ENCODE measurements around the gene PPP1R3F. TPM values are rescaled to one million over a fixed set of nuclear protein-coding genes. Genes with fewer than 3 reads are reported as not detected.
"Not testable (repeated sequence)": the region's sequence is repeated elsewhere in the genome, so short reads cannot be mapped to it uniquely, and the experiment has no call there.

Gene PPP1R3F
- total RNA-seq, 1 experiment from 2014 or later, result 8.9 TPM

GRCh38 chrX:49300703-49301102 lies 31.1 kb downstream of the PPP1R3F start:
- Histone ChIP-seq H3K27me3 (ENCODE audit: control insufficient read depth, insufficient read depth, low read length) (no peaks in the 10 kb centered on the region), H3K36me3 (replicated peaks; ENCODE audit: control insufficient read depth, insufficient read depth, low read length) (no peaks in the 10 kb centered on the region), H3K4me3 (ENCODE audit: insufficient read depth, low read depth, low read length) (no peak overlapping the region)
- DNase-seq, result no peak

- no peak for DNase-seq
- H3K27me3 ChIP-seq (ENCODE audit: control insufficient read depth, insufficient read depth, low read length), result no peaks in the 10 kb centered on the region
- no peak within 1 kb of the TSS for H3K4me3 ChIP-seq (ENCODE audit: insufficient read depth, low read depth, low read length)
- no peaks in the 10 kb centered on the region for H3K36me3 ChIP-seq (replicated peaks; ENCODE audit: control insufficient read depth, insufficient read depth, low read length)
Measured at GRCh38 chrX:49303346-49303745, 33.8 kb downstream of the PPP1R3F start, which contains the start of gene GAGE10. Gene GAGE10, plus strand, starts transcription at chrX:49303646. Its CDS starts 1,214 bp downstream, at chrX:49304860.

GRCh38 chrX:49307775-49308174 lies 38.2 kb downstream of the PPP1R3F start:
- H3K36me3 ChIP-seq (replicated peaks; ENCODE audit: control insufficient read depth, insufficient read depth, low read length); H3K27me3 ChIP-seq (ENCODE audit: control insufficient read depth, insufficient read depth, low read length); DNase-seq; H3K4me3 ChIP-seq (ENCODE audit: insufficient read depth, low read depth, low read length): not testable (repeated sequence)

GRCh38 chrX:49308604-49309269 lies 39.1 kb downstream of the PPP1R3F start:
- DNase-seq, result no peak
- Histone ChIP-seq H3K36me3 (replicated peaks; ENCODE audit: control insufficient read depth, insufficient read depth, low read length) (no peaks in the 10 kb centered on the region), H3K27me3 (ENCODE audit: control insufficient read depth, insufficient read depth, low read length) (no peaks in the 10 kb centered on the region), H3K4me3 (ENCODE audit: insufficient read depth, low read depth, low read length) (no peak overlapping the region)

GRCh38 chrX:49309401-49309981 lies 39.9 kb downstream of the PPP1R3F start:
- H3K27me3 ChIP-seq (ENCODE audit: control insufficient read depth, insufficient read depth, low read length), result no peaks in the 10 kb centered on the region
- DNase-seq, result no peak
- H3K36me3 ChIP-seq (replicated peaks; ENCODE audit: control insufficient read depth, insufficient read depth, low read length), result no peaks in the 10 kb centered on the region
- no peak overlapping the region for H3K4me3 ChIP-seq (ENCODE audit: insufficient read depth, low read depth, low read length)

GRCh38 chrX:49310371-49310770 lies 40.8 kb downstream of the PPP1R3F start:
- Histone ChIP-seq H3K27me3 (ENCODE audit: control insufficient read depth, insufficient read depth, low read length) (no peaks in the 10 kb centered on the region), H3K36me3 (replicated peaks; ENCODE audit: control insufficient read depth, insufficient read depth, low read length) (no peaks in the 10 kb centered on the region), H3K4me3 (ENCODE audit: insufficient read depth, low read depth, low read length) (no peak overlapping the region)
- no peak for DNase-seq

- DNase-seq, result no peak
- H3K27me3 ChIP-seq (ENCODE audit: control insufficient read depth, insufficient read depth, low read length), result no peaks in the 10 kb centered on the region
- no peaks in the 10 kb centered on the region for H3K36me3 ChIP-seq (replicated peaks; ENCODE audit: control insufficient read depth, insufficient read depth, low read length)
- no peak overlapping the region for H3K4me3 ChIP-seq (ENCODE audit: insufficient read depth, low read depth, low read length)
Measured at GRCh38 chrX:49312176-49312575, 42.6 kb downstream of the PPP1R3F start.

- no peak for DNase-seq
- H3K4me3 ChIP-seq (ENCODE audit: insufficient read depth, low read depth, low read length), result no peak overlapping the region
- no peaks in the 10 kb centered on the region for H3K27me3 ChIP-seq (ENCODE audit: control insufficient read depth, insufficient read depth, low read length)
- H3K36me3 ChIP-seq (replicated peaks; ENCODE audit: control insufficient read depth, insufficient read depth, low read length), result no peaks in the 10 kb centered on the region
Measured at GRCh38 chrX:49316085-49316484, 46.5 kb downstream of the PPP1R3F start.

GRCh38 chrX:49321737-49322136 lies 52.1 kb downstream of the PPP1R3F start, which contains the start of gene GAGE12J:
Gene GAGE12J, plus strand, starts transcription at chrX:49322037. Its CDS starts 1,157 bp downstream, at chrX:49323194.
- not testable (repeated sequence) for H3K36me3 ChIP-seq (replicated peaks; ENCODE audit: control insufficient read depth, insufficient read depth, low read length); H3K27me3 ChIP-seq (ENCODE audit: control insufficient read depth, insufficient read depth, low read length); H3K4me3 ChIP-seq (ENCODE audit: insufficient read depth, low read depth, low read length); DNase-seq

GRCh38 chrX:49322266-49322665 lies 52.7 kb downstream of the PPP1R3F start:
- not testable (repeated sequence) for DNase-seq; H3K27me3 ChIP-seq (ENCODE audit: control insufficient read depth, insufficient read depth, low read length); H3K36me3 ChIP-seq (replicated peaks; ENCODE audit: control insufficient read depth, insufficient read depth, low read length); H3K4me3 ChIP-seq (ENCODE audit: insufficient read depth, low read depth, low read length)

GRCh38 chrX:49323735-49324134 lies 54.1 kb downstream of the PPP1R3F start:
- H3K27me3 ChIP-seq (ENCODE audit: control insufficient read depth, insufficient read depth, low read length); DNase-seq; H3K4me3 ChIP-seq (ENCODE audit: insufficient read depth, low read depth, low read length); H3K36me3 ChIP-seq (replicated peaks; ENCODE audit: control insufficient read depth, insufficient read depth, low read length): not testable (repeated sequence)

- not testable (repeated sequence) for H3K27me3 ChIP-seq (ENCODE audit: control insufficient read depth, insufficient read depth, low read length); H3K36me3 ChIP-seq (replicated peaks; ENCODE audit: control insufficient read depth, insufficient read depth, low read length); DNase-seq; H3K4me3 ChIP-seq (ENCODE audit: insufficient read depth, low read depth, low read length)
Measured at GRCh38 chrX:49330421-49330820, 60.8 kb downstream of the PPP1R3F start.

- H3K36me3 ChIP-seq (replicated peaks; ENCODE audit: control insufficient read depth, insufficient read depth, low read length); H3K4me3 ChIP-seq (ENCODE audit: insufficient read depth, low read depth, low read length); DNase-seq; H3K27me3 ChIP-seq (ENCODE audit: control insufficient read depth, insufficient read depth, low read length): not testable (repeated sequence)
Measured at GRCh38 chrX:49331282-49331681, 61.7 kb downstream of the PPP1R3F start, which contains the start of gene GAGE13. Gene GAGE13, plus strand, starts transcription at chrX:49331582. Its CDS starts 1,156 bp downstream, at chrX:49332738.

GRCh38 chrX:49331841-49332240 lies 62.2 kb downstream of the PPP1R3F start:
- not testable (repeated sequence) for H3K36me3 ChIP-seq (replicated peaks; ENCODE audit: control insufficient read depth, insufficient read depth, low read length); DNase-seq; H3K27me3 ChIP-seq (ENCODE audit: control insufficient read depth, insufficient read depth, low read length); H3K4me3 ChIP-seq (ENCODE audit: insufficient read depth, low read depth, low read length)

All from H7 (cell line).